Thyroid gland (tissue), 4 donors: ENCODE results near the gene NKX3-2. TPM values are rescaled to one million over a fixed set of nuclear protein-coding genes. Genes with fewer than 3 reads are reported as not detected.

Experiments
- DNase-seq, 2 donors: peaks; one replicate each; pipeline ENCODE4 v3.0.0-alpha.2; 2019
- H3K27ac ChIP-seq, 3 donors: fragments of 200-600 bp; sonication (generic); 1 replicate in 2 of 3; 2 replicates in 1 of 3; pipeline ENCODE4 v1.5.1; 2016 to 2019; ENCODE audit warnings: mild to moderate bottlenecking in 1 of 3, moderate library complexity in 1 of 3
- H3K27me3 ChIP-seq: fragments of 200-600 bp; sonication (generic); one replicate; pipeline ENCODE4 v1.5.1; 2019
- H3K36me3 ChIP-seq, 2 donors: fragments of 200-600 bp; sonication (generic); one replicate each; pipeline ENCODE4 v1.5.1; 2016 to 2019
- H3K4me1 ChIP-seq, 2 donors: fragments of 200-600 bp; sonication (generic); one replicate each; pipeline ENCODE4 v1.5.1; 2017 to 2019
- H3K4me3 ChIP-seq, 3 donors: fragments of 200-600 bp; sonication (generic); replicated peaks in 1 of 3; 1 replicate in 2 of 3; 2 replicates in 1 of 3; pipeline ENCODE4 v1.5.1; 2016; ENCODE audit warnings: mild to moderate bottlenecking in 1 of 3
- H3K9me3 ChIP-seq: fragments of 200-600 bp; sonication (generic); one replicate; pipeline ENCODE4 v1.5.1; 2017
- CTCF ChIP-seq, 6 experiments: fragments of 200-600 bp in 3 of 6; fragments of 450-650 bp in 3 of 6; sonication (generic) in 3 of 6; IDR thresholded peaks; one replicate each; pipeline ENCODE4 v1.5.1; 2016 to 2019; ENCODE audit warnings: antibody characterized with exemption in 6 of 6, mild to moderate bottlenecking in 2 of 6, inconsistent platforms in 1 of 6, moderate library complexity in 1 of 6
- POLR2A ChIP-seq, 2 donors: fragments of 450-650 bp; IDR thresholded peaks; one replicate each; pipeline ENCODE4 v1.6.1; 2017; ENCODE audit warnings: antibody characterized with exemption in 2 of 2, mild to moderate bottlenecking in 2 of 2, moderate library complexity in 1 of 2
- WGBS, 2 donors: methylation state at CpG; one replicate each; pipeline ENCODE4 v1.1.5; 2017; 5-methylcytosine and 5-hydroxymethylcytosine counted together
- intact Hi-C: fragments of 100-400 bp; cut with DNase I; formaldehyde crosslinking; loops from one replicate; pipeline ENCODE4 v1.15.1; 2023
- total RNA-seq, 4 donors: library from RNA; depleted of rRNA; stranded (reverse); fragments of >200 nt; gene quantifications; one replicate each; pipeline ENCODE4 v1.2.3, GENCODE V29; 2016

The NKX3-2 gene
- total RNA-seq, 4 donors from 2014 or later: 0.29 to 0.81 (median 0.58) TPM

- Histone ChIP-seq H3K36me3 (no peaks in the 10 kb centered on the region), H3K9me3 (no peaks in the 10 kb centered on the region), H3K4me1 (peaks cover 0 to 6% of the 10 kb centered on the region in 2 donors), H3K27ac (no peak overlapping the region), H3K4me3 (no peak overlapping the region), H3K27me3 (peaks cover 52% of the 10 kb centered on the region)
- 13 to 23% methylated on average over 5 to 15 of the region's 17 CpGs for WGBS, 2 donors
- TF ChIP-seq CTCF (IDR thresholded peaks at IDR 0.05) (no peak), POLR2A (IDR thresholded peaks at IDR 0.05) (no peak)
- no peak for DNase-seq
- intact Hi-C loops: no loop called here
These were observed 21.2 kb downstream of the NKX3-2 start for GRCh38 chr4:13523105-13523477.

- no peak overlapping the region for H3K27ac ChIP-seq
- WGBS, 2 donors: 5 to 11% methylated on average over 22 to 26 of the region's 49 CpGs
- no peak for DNase-seq
These were observed 21.8 kb downstream of the NKX3-2 start for GRCh38 chr4:13522282-13523104.

GRCh38 chr4:13521047-13521446 lies 23.3 kb downstream of the NKX3-2 start:
- Histone ChIP-seq H3K27me3 (peaks cover 38% of the 10 kb centered on the region), H3K4me1 (no peaks in the 10 kb centered on the region), H3K36me3 (no peaks in the 10 kb centered on the region), H3K4me3 (no peak overlapping the region), H3K27ac (no peak overlapping the region), H3K9me3 (no peaks in the 10 kb centered on the region)
- TF ChIP-seq POLR2A (IDR thresholded peaks at IDR 0.05): no peak
- TF ChIP-seq CTCF (IDR thresholded peaks at IDR 0.05): no peak
- no peak for DNase-seq
- intact Hi-C loops: no loop called here
- WGBS, 2 donors: 62 to 67% methylated on average over 2 of the region's 2 CpGs

More at GRCh38 chr4:13522282-13523104, 21.8 kb downstream of the NKX3-2 start:
- Histone ChIP-seq H3K36me3 (no peaks in the 10 kb centered on the region), H3K9me3 (no peaks in the 10 kb centered on the region), H3K4me3 (no peak overlapping the region), H3K4me1 (peaks cover 0 to 2% of the 10 kb centered on the region in 2 donors), H3K27me3 (peaks cover 46% of the 10 kb centered on the region)
- intact Hi-C loops: no loop called here
- TF ChIP-seq CTCF (IDR thresholded peaks at IDR 0.05) (no peak), POLR2A (IDR thresholded peaks at IDR 0.05) (no peak)

GRCh38 chr4:13516315-13516860 lies 27.9 kb downstream of the NKX3-2 start:
- Histone ChIP-seq H3K27ac (no peak overlapping the region), H3K27me3 (peaks cover 6% of the 10 kb centered on the region), H3K4me3 (no peak overlapping the region), H3K36me3 (no peaks in the 10 kb centered on the region), H3K4me1 (no peaks in the 10 kb centered on the region), H3K9me3 (no peaks in the 10 kb centered on the region)
- WGBS, 2 donors: 84 to 91% methylated on average over 3 of the region's 3 CpGs
- DNase-seq: no peak
- intact Hi-C loops: no loop called here
- TF ChIP-seq POLR2A (IDR thresholded peaks at IDR 0.05): no peak
- no peak for TF ChIP-seq CTCF (IDR thresholded peaks at IDR 0.05)

GRCh38 chr4:13515268-13515667 lies 29.0 kb downstream of the NKX3-2 start:
- no peak for TF ChIP-seq CTCF (IDR thresholded peaks at IDR 0.05)
- no peak for TF ChIP-seq POLR2A (IDR thresholded peaks at IDR 0.05)
- Histone ChIP-seq H3K4me1 (no peaks in the 10 kb centered on the region), H3K36me3 (no peaks in the 10 kb centered on the region), H3K9me3 (no peaks in the 10 kb centered on the region), H3K27me3 (no peaks in the 10 kb centered on the region), H3K27ac (no peak overlapping the region), H3K4me3 (no peak overlapping the region)
- 15 to 16% methylated on average over 5 of the region's 5 CpGs for WGBS, 2 donors
- no peak for DNase-seq
- intact Hi-C loops: no loop called here
